M059J (cell line): ENCODE data around the gene CCR3. TPM values are rescaled to one million over a fixed set of nuclear protein-coding genes. Genes with fewer than 3 reads are reported as not detected.

Source experiments
- DNase-seq: peaks from one replicate; pipeline ENCODE4 v3.0.0-alpha.2; 2012; ENCODE audit warnings: low read depth
- total RNA-seq: library from RNA; depleted of rRNA; stranded (reverse); fragments of >200 nt; shearing (Covaris generic); gene quantifications from 2 replicates; pipeline ENCODE4 v1.2.3, GENCODE V29; 2014

The CCR3 gene
- total RNA-seq, 1 experiment from 2014 or later: 0.20 TPM

DNA sequence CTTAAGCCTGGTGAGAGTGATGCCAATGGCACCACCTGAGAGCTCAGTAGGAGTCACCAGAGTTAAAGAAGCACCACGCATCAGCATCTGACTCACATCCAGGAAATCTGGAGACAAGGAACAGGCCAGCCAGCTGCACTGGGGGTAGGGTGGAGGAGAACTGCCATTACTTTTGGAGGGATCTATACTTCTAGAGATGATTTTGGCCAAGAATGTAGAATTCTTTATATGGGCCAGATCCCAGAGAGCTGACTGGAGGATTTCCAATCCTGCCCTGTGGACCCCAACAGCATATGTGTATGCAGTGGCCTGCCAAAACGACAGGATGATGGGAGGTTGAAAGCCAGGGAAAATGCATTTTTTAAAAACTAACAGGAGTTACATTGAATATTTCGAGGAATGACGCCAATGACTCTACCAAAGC, 29.8 kb downstream of the CCR3 start:
- peak; percentile 27 for DNase-seq

DNA sequence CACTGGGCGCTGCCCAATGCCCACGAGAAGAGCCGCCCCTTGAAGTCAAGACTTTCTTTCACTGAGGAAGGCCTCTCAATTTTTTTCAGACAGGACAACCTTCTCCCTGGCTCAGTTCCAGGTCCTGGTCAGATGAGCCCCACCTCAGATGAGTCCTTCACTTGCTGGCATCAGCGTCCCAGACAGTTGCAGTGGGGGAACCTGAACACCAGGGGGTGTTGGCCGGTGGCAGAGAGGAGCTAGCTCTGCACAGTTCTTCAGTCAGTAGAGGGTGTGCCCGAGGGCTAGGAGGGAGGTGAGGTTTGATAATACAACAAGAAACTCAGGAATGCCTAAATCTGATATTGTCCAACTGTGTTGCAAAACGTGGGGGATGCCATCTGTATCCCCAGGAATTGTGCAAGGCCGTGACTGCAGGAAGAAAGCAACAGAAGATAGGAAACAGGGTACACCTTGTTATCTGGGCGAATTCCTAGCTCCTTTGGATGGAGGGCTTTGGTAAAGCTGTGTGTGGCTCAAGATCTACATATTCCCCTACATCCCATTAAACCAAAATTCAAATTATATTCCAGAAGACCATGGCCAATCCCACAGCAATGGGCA, 34.3 kb downstream of the CCR3 start:
- DNase-seq: peak; percentile 17

DNA sequence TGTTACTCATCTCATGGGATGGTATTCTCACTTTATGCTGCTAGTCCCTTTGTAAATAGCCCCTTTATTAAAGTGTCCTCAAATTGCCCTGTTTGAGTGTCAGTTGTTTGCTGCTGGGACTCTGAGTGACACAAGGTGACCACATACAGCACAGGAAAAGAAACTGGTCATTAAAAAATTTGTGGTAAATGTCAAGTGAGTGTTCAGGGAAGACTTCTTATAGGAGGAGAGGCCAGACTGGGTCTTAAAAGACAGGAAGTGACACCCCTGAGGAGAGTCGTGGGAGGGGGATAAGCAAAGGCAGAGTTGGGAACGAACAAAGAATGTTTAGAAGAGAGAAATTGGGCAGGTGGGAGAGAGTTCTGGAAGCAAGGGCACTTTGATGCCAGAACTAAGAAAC, 35.2 kb downstream of the CCR3 start:
- DNase-seq: no peak

DNA sequence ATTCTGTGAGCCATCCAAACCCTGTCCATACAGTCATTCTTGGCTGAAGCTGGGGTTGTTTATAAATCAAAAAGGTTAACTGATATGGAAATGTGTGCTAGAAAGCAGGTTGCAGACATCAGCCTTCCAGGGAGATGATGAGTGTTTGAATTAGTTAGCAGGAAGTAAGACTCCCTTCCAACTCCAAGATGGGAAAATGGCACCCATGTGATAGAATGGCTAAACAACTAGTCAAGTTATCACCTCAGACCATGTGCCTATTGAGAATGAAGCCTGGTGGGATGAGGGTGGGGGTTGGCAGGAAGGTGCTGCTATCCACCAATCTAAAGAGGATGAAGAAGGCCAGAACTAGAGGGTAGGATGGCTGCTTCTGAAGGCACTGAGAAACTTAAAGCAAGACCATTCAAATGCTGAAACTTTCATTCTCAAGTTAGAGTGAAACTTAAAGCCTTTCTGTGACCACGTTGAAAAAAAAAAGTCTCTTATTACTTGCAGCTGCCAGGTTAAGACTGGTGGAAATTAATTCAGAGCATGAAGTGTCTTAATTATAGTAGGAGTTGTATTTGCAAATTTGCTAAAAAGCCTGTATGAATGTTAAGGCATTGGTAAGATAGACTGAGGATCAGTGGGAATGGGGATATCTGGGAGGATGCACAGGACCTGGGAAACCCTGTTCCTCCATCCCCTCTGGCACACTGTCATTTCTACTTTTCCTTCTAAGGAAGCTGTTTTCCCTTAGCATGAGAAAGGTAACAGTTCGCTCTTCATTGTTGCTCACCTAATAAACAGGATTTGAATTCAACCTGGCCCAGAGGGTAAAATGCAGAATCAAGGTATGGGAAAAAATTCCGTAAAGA, 36.8 kb downstream of the CCR3 start:
- DNase-seq: no peak

DNA sequence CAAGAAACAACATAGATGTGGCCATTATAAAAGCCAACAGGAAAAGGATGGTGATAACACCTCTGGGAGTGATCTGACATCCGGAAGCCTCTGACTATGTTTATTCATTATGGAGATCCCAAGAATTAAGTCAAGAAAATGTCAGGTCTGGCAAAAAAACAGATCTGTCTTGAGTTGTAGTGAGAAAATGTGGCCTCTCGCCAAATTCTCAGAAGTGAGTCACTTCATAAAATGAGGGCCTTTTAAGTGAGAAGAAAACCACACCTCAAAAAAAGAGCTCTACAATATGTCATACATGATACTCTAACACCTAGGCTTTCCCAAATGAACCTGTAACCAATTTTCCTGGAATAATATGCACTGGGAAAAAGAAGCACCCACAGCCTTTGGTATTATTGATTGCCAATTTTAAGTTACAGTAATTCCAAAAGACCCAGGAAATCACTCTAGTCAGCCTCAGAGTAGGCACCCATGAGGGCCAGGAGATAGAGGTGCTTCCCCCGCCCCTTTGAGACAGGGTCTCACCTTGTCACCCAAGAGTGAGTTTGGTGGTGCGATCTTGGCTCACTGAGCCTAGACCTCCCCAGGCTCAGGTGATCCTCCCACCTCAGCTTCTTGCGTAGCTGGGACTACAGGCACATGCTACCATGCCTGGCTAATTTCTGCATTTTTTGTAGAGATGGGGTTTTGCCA, 38.0 kb downstream of the CCR3 start:
- peak; percentile 93 for DNase-seq

DNA sequence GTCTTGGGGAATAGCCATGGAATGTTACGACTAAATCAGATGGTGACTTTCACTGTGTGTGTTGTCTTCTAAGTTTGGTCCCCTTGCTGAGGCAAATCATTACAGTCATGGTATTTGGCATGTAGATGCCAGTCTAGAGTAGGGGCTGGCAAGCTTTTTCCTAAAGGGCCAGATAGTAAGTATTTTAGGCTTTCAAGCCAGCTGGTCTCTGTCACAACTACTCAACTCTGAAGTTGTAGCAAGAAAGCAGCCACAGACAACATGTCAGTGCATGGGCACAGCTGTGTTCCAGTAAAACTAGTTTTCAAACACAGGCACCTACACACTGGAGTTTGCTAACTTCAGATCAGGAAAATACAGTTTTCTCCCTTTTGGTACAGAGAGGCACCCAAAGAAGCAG, 39.3 kb downstream of the CCR3 start:
- no peak for DNase-seq

DNA sequence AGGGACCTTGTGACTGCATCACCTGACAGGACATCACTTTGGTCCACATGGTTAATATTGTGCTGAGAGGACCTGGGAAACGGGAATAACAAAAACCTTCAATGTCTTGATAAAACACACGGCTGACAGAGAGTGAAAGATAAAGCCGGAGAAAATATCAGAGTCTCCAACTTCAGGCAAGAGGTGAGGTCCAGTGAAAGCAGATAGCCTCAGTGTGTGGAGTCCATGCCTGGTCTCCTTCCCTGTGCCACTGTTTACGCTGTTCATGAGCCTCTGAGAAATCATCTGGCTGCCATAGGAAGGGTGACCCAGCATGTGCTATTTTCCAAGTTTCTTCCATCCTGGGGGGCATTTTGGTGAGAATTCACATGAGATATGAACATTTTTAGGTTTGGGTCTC, 39.8 kb downstream of the CCR3 start:
- DNase-seq: no peak

DNA sequence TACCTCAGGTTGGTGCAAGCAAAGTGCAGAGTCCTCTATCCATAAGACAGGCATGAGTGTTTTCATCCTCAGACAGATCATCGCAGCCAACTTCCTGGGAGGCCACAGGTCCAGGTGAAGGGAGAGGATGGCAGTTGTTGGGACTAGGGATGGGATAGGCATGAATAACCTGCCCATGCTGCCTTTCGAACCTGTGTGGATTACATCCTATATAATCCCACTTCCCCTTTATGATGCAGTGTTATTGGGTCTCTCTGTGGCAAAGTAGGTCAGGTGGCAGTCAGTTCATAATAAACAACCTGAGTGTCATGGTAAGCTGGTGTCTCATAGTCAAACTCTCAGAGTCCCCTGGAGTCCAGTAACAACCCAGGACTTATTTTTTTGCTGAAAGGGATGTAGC, 40.4 kb downstream of the CCR3 start:
- DNase-seq: no peak

DNA sequence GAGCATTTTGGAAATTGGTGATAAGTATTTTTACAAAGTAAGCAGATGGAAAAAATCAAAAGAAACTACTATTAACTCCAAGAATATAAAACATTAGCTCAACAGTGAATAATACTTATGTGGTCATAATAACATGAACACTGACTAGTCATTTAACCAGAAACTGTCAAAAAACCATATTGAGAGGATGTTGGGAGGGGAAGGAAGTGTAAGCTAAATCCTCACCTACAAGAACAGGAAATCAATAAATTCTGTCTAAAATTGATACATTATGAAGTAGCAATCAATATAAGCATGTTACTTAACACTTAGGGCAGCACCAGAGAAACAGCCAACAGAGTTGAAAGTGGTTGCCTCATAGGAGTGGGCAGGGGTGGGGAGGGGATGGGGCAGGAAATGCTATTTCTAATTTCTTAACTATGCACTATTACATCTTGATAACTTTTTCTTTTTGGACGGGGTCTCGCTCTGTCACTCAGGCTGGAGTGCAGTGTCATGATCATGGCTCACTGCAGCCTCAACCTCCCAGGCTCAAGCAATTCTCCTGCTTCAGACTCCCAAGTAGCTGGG, 41.7 kb downstream of the CCR3 start:
- no peak for DNase-seq

DNA sequence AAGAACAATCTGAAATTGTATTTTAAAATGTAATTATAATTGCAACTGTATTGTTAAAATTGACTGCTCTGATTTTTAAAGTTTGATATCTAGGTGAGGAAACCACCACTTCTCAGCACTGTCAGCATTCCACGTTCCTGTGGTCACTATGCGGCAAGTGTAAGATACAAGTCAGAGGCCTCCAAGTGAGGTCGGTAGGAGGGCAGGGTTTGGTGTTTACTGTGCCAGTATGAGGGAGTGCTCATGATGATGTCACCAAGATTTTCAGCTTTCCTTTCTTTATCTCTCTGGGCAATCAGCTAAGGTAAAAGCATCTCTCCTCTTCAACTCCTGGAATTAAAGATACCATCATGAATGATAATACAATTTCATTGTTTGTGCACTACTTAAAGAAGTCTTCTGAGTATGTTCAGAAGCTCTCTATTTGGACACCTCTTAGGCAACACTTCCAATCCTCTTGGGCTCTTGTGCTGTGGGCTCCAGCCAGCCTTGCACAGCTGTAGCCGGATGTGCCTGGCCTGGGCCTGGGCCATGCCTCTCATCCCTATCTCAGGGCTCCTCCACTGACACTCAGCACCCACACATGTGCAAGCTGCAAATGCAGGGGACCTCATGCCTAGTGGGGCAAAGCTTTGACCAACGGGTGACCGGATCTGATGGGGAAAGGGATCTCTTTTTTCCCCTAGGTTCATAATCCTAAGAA, 42.9 kb downstream of the CCR3 start:
- peak; percentile 86 for DNase-seq

DNA sequence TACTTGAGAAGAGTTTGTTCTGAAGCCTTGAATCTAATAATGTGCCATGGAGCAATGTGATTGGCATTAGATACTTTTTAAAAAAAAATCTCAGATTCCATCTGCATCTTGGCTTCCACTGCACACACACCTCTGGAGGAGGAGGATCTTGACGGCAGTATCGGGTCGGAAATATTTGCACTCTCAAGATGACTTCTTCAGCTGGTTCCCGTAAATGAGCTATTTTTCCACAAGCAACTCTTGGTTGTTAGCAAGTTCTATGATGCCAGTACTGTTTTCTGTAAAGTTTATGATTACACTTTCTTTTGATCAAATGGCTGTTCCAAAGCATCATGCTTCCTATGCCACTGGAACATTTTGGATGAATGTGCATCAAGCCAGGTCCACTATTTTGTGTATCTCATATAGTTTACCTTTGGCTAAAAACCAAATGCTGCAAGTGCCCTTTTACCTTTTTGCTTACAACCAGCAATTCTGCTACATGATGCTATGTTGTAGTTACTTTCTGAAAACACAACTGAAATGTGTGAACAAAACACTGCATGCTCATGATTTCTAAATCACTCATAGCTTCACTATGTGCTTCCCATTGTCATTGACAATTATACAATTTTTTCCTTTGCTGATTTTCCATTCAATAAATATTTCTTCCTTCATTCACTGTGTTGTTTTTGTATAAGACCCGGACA, 43.8 kb downstream of the CCR3 start:
- DNase-seq: no peak

DNA sequence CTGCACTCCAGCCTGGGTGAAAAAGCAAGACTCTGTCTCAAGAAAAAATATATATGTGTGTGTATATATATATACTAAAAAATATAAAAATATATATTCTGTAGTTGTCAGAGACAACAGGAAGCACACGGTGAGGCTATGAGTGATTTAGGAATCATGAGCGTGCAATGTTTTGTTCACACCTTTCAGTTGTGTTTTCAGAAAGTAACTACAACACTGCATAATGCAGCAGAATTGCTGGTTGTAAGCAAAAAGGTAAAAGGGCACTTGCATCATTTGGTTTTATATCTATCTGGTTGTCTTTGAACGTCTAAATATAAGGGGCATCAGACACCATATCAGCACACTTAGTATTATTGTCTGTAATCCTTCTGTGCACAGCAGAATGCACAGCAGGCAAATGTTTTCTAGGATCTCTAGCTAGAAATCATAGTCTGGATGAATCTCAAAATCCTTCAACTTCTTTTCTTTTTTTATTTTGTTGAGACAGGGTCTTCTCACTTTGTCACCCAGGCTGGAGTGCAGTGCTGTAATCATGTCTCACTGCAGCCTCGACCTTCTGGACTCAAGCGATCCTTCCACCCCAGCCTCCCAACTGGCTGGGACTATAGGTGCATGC, 44.8 kb downstream of the CCR3 start:
- no peak for DNase-seq

DNA sequence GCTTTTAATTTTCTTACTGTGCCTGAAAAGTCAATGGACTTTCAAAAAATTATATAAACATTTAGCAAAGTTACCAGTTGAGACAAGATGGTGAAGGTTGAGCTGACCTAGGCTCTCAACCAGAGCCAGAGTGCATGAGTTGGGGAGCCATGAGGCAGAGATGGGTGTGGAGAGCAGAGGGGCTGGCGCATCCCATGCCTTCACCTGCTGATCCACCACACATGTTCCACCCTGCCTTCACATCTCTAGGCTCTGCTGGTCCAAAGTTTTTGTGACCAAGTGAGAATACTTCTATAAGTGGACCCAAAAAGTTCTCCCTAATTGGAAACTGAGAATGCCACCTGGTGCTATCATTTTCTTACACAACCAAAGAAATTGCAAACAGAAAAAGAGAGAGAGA, 47.3 kb downstream of the CCR3 start:
- no peak for DNase-seq

DNA sequence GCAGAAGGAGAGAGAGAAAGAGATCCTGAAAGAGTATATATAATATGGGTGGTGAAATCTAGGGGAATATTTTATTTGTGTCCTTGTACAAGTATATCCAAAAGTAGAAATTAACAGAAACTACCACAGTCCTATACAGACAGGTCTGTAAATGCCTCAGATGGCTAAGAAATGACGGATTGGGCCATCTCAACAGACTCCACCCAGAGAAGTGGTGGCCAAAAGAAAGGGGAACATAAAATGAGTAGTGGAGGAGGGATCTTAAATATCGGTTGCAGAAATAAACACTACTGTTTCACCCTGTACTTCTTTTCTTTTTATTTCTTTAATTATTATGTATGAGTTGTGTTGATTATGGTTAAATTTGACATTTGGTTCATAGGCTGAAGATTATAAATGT, 47.7 kb downstream of the CCR3 start:
- no peak for DNase-seq

DNA sequence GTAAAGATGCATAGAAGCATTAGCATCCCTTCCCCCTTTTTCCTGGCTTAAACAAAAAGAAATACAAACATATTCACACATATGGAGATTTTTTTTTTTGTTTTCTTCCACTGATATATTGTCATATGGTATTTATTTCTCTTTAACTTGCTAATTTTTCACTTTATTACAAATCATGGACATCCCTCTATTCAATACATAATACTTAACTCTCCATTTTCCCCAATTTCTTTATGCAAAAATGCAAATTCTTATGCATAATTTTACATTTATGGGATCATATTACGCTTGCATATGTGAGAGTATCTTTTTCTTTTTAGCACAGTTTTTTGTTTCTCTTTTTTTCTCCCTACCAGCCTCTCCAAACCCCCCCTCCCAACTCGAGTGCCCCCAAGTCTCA, 48.8 kb downstream of the CCR3 start:
- DNase-seq: no peak

DNA sequence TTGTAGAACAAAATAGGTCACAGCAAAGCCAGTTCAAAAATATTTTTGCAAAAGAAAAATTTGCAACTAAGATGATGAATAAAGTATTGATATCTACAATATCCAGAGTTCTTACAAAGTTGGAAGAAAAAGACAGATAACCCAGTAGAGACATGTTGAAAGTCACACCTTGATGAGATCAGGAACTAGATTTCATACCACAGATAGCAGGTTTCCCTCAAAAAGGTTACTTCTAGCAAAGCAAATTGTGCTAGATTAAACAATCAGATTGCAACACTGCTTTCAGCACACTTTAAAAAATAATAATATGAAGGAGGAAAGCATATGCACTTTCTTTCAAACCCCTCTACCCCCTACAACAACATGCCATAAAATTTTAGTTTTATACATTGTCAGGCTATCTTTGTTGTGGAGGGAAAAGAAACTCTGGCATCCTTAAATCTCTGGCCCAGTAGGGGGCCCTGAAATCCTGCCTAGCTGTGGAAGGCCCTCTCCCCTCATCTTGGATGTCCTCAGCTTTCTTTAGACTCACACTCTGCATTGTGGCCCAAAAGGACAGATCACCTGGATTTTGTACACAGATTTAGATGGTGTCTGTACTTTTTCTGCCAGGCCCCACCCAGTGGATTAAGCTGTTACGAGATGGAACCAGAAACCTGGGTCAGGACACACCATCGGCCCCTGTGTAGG, 50.9 kb downstream of the CCR3 start:
- no peak for DNase-seq

DNA sequence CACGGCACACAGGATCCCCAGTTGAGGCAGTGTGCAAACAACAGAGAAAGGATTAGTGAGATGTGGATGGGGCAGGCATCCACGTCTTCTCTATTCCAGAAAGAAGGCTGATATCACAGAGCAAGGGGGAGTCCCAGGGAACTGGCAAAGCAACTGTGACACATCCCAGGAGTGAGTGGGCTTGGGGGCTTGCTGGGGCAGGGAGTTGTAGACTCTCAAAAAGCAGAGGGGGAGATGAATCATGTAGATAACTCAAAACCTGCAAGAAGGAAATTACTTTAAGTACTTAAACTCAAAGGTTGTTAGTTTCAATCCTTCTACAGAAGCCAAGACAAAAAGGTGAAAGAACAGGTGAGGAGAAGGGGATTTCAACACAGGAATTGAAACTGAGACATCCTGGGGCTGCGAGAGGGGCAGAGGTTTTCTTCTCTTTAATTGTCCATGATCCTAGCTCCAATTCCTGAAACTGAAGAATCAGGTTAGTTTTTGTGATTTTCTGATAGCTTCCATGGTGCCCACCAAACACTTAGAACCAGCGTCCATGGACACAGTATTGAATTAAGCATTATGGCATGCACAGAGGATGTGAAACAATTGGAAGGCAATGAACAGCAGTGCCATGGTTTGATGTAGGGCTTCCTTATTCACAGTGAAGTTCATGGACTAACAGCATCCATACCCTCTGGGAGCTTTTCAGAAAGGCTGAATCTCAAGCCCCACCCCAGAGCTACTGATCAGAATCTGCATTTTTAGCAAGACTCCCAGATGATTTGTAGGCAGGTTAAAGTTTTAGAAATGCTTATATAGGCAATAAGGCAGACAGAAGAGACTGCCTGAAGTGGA, 52.0 kb downstream of the CCR3 start:
- DNase-seq: no peak

DNA sequence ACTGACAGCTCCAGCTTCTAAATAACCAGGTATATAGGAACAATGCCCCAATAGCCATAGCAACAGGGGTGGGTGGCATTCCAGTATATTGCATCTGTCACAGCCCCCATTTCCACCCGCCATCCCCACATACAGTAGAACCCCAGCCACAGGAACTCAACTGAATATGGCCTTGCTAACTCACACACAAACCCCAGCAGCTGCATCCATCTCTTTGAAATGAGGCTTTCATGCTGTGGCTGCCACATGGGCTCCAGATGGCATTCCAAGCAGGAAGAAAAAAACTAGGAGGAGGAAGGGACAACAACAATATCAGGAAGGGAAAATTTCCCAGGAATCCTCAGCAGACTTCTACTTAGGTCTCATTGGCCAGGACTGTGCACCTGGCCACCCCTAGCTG, 54.6 kb downstream of the CCR3 start:
- no peak for DNase-seq

DNA sequence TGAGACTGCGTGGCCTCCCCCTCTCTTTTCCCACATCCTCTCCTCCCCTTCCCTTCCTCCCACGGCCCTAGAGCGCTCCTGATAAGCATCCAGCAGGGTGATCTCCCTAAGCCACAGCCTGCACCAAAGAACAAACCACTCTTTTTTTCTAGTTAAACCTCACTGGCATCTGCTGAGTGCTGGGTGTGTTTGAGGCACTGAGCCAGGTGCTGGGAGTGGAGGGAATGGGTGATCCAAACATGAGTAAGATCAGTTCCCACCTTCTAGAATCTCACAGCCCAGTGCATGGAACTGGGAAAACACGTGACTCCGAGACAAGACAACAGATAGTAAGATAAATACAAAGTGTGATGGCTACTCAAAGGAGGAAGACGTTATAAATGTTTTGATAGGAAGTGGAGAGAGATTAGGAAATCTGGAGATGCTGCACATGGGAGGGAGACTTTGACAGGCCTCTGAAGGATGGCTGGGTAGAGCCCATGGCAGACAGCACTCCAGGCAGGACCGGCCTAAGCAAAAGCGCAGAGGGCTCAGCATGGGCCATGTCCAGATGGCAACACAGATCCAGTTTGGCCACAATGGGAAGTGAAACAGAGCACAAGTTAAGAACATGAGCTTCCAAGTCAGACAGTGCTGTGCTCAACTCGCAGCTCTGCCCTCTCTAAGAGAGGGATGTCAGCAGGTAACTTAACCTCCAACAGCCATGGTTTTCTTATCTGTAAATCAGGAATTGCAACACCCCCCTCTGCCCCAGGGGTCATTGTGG, 55.6 kb downstream of the CCR3 start:
- DNase-seq: peak; percentile 44
